Activated CD8-positive, alpha-beta T cell treated with anti-CD3 and anti-CD28 coated beads, Interleukin-2, amount 10 ng/mL, durations not matched to agents 7 days and 5 days (primary cell): Measurements from ENCODE around the gene PRKCZ. TPM values are rescaled to one million over a fixed set of nuclear protein-coding genes. Genes with fewer than 3 reads are reported as not detected.
A peak's percentile ranks its signal among the peaks of the same experiment; 100 is the strongest.
"Not testable (repeated sequence)": the region's sequence is repeated elsewhere in the genome, so short reads cannot be mapped to it uniquely, and the experiment has no call there.

Source experiments
- ATAC-seq: fragments of 150-1000 bp; cut with Tn5 transposase; one replicate; pipeline ENCODE4 v1.10.0; 2021; ENCODE audit warnings: moderate library complexity
- CTCF ChIA-PET: fragments of 350-600 bp; sonication (Branson Sonifier 250); formaldehyde crosslinking; loops from one replicate; lab custom pipeline; 2021; ENCODE audit warnings: antibody characterized with exemption; lab: Charles Lee
- POLR2A ChIA-PET: fragments of 350-600 bp; sonication (Branson Sonifier 250); formaldehyde crosslinking; loops from one replicate; lab custom pipeline; 2021; ENCODE audit warnings: antibody characterized with exemption; lab: Charles Lee
- DNase-seq: peaks from one replicate; pipeline ENCODE4 v3.0.0-alpha.2; 2020
- H3K27ac Mint-ChIP-seq: one replicate; pipeline ENCODE4 v1.8.0; 2021; ENCODE audit warnings: mild to moderate bottlenecking, mixed read lengths
- H3K27me3 Mint-ChIP-seq: one replicate; pipeline ENCODE4 v1.8.0; 2021; ENCODE audit warnings: low read depth, mixed read lengths
- H3K36me3 Mint-ChIP-seq: one replicate; pipeline ENCODE4 v1.8.0; 2021; ENCODE audit warnings: low read depth, mixed read lengths
- H3K4me1 Mint-ChIP-seq: one replicate; pipeline ENCODE4 v1.8.0; 2021; ENCODE audit warnings: low read depth, mixed read lengths
- H3K4me3 Mint-ChIP-seq: one replicate; pipeline ENCODE4 v1.8.0; 2021; ENCODE audit warnings: mild to moderate bottlenecking, mixed read lengths
- H3K9me3 Mint-ChIP-seq: one replicate; pipeline ENCODE4 v1.8.0; 2022; ENCODE audit warnings: mixed read lengths; ENCODE audit not compliant: insufficient read depth
- total RNA-seq, 2 experiments: library from RNA; stranded (reverse); gene quantifications; one replicate each; pipeline ENCODE4 v1.2.3, GENCODE V29; 2021

The PRKCZ gene
- total RNA-seq, 2 experiments from 2014 or later = 11.4 to 12.9 TPM

- H3K27ac Mint-ChIP-seq = peak overlapping the region; percentile 78
- ChIA-PET CTCF (interaction anchor here (0.9 to 2.0 kb wide), 6 partner anchors 18 to 88 kb away, joined by 4 to 24 read pairs (median 5); partner anchors contain the start of gene FAAP20), POLR2A (interaction anchor here (0.5 kb wide), 1 partner anchor 17 kb away, joined by 3 read pairs; no protein-coding TSS in a partner anchor)
Measured at GRCh38 chr1:2133039-2133878, 83.0 kb downstream of the PRKCZ start.

GRCh38 chr1:2133879-2134215 lies 83.6 kb downstream of the PRKCZ start:
- Mint-ChIP-seq H3K27ac (peak overlapping the region; percentile 78), H3K36me3 (no peaks in the 10 kb centered on the region), H3K4me3 (no peak overlapping the region), H3K9me3 (no peaks in the 10 kb centered on the region), H3K27me3 (no peaks in the 10 kb centered on the region), H3K4me1 (peaks cover 23% of the 10 kb centered on the region)
- ATAC-seq (no peak), DNase-seq (no peak)
- ChIA-PET CTCF (interaction anchor here (0.9 to 2.0 kb wide), 4 partner anchors 19 to 89 kb away, joined by 4 to 24 read pairs (median 4); partner anchors contain the start of gene FAAP20), POLR2A (no interaction called here)

More at GRCh38 chr1:2133039-2133878, 83.0 kb downstream of the PRKCZ start:
- Mint-ChIP-seq H3K4me1 (peaks cover 23% of the 10 kb centered on the region), H3K36me3 (no peaks in the 10 kb centered on the region), H3K4me3 (peak overlapping the region; percentile 65), H3K27me3 (no peaks in the 10 kb centered on the region), H3K9me3 (no peaks in the 10 kb centered on the region)
- DNase-seq (peak; percentile 98), ATAC-seq (peak; percentile 94)

GRCh38 chr1:2134266-2134620 lies 84.0 kb downstream of the PRKCZ start:
- ChIA-PET CTCF (no interaction called here), POLR2A (no interaction called here)
- H3K4me3 Mint-ChIP-seq = no peak overlapping the region
- no peaks in the 10 kb centered on the region for H3K9me3 Mint-ChIP-seq
- peaks cover 23% of the 10 kb centered on the region for H3K4me1 Mint-ChIP-seq
- H3K27ac Mint-ChIP-seq = no peak overlapping the region
- no peaks in the 10 kb centered on the region for H3K36me3 Mint-ChIP-seq
- ATAC-seq (no peak), DNase-seq (no peak)
- H3K27me3 Mint-ChIP-seq = no peaks in the 10 kb centered on the region

GRCh38 chr1:2134621-2135307 lies 84.6 kb downstream of the PRKCZ start:
- Mint-ChIP-seq H3K4me3 (no peak overlapping the region), H3K4me1 (peaks cover 25% of the 10 kb centered on the region), H3K27ac (no peak overlapping the region), H3K9me3 (no peaks in the 10 kb centered on the region), H3K27me3 (no peaks in the 10 kb centered on the region), H3K36me3 (no peaks in the 10 kb centered on the region)
- no peak for ATAC-seq
- ChIA-PET POLR2A (interaction anchor here (0.6 kb wide), 1 partner anchor 14 kb away, joined by 3 read pairs; no protein-coding TSS in a partner anchor), CTCF (no interaction called here)
- no peak for DNase-seq

- DNase-seq (no peak), ATAC-seq (no peak)
- POLR2A ChIA-PET = interaction anchor here (0.6 kb wide), 1 partner anchor 13 kb away, joined by 3 read pairs; no protein-coding TSS in a partner anchor
- Mint-ChIP-seq H3K27ac (no peak overlapping the region), H3K36me3 (no peaks in the 10 kb centered on the region), H3K27me3 (no peaks in the 10 kb centered on the region), H3K4me3 (no peak overlapping the region), H3K4me1 (peaks cover 32% of the 10 kb centered on the region), H3K9me3 (no peaks in the 10 kb centered on the region)
- CTCF ChIA-PET = no interaction called here
Measured at GRCh38 chr1:2135441-2135841, 85.2 kb downstream of the PRKCZ start.

- CTCF ChIA-PET = no interaction called here
- H3K27ac Mint-ChIP-seq = no peak overlapping the region
Measured at GRCh38 chr1:2135941-2136340, 85.7 kb downstream of the PRKCZ start.

GRCh38 chr1:2136386-2137235 lies 86.4 kb downstream of the PRKCZ start:
- CTCF ChIA-PET = interaction anchor here (4.6 kb wide), 1 partner anchor 38 kb away, joined by 36 read pairs; no protein-coding TSS in a partner anchor
- Mint-ChIP-seq H3K4me3 (no peak overlapping the region), H3K27ac (no peak overlapping the region), H3K36me3 (no peaks in the 10 kb centered on the region), H3K27me3 (no peaks in the 10 kb centered on the region), H3K9me3 (no peaks in the 10 kb centered on the region), H3K4me1 (peaks cover 33% of the 10 kb centered on the region)
- POLR2A ChIA-PET = no interaction called here
- no peak for ATAC-seq
- no peak for DNase-seq

More at GRCh38 chr1:2135941-2136340, 85.7 kb downstream of the PRKCZ start:
- no peaks in the 10 kb centered on the region for H3K36me3 Mint-ChIP-seq
- H3K27me3 Mint-ChIP-seq = no peaks in the 10 kb centered on the region
- H3K4me1 Mint-ChIP-seq = peaks cover 33% of the 10 kb centered on the region
- H3K9me3 Mint-ChIP-seq = no peaks in the 10 kb centered on the region
- no peak overlapping the region for H3K4me3 Mint-ChIP-seq
- POLR2A ChIA-PET = no interaction called here
- DNase-seq = no peak
- ATAC-seq = no peak

GRCh38 chr1:2137257-2138121 lies 87.3 kb downstream of the PRKCZ start:
- no peak overlapping the region for H3K4me3 Mint-ChIP-seq
- POLR2A ChIA-PET = no interaction called here
- H3K36me3 Mint-ChIP-seq = no peaks in the 10 kb centered on the region
- H3K4me1 Mint-ChIP-seq = peaks cover 32% of the 10 kb centered on the region
- DNase-seq (peak; percentile 42), ATAC-seq (no peak)
- CTCF ChIA-PET = interaction anchor here (4.6 kb wide), 1 partner anchor 37 kb away, joined by 36 read pairs; no protein-coding TSS in a partner anchor
- H3K9me3 Mint-ChIP-seq = no peaks in the 10 kb centered on the region
- no peaks in the 10 kb centered on the region for H3K27me3 Mint-ChIP-seq
- peak overlapping the region; percentile 24 for H3K27ac Mint-ChIP-seq

GRCh38 chr1:2139156-2139555 lies 88.9 kb downstream of the PRKCZ start:
- H3K27ac Mint-ChIP-seq, H3K4me3 Mint-ChIP-seq, POLR2A ChIA-PET, H3K27me3 Mint-ChIP-seq, ATAC-seq, H3K9me3 Mint-ChIP-seq, H3K36me3 Mint-ChIP-seq, DNase-seq: not testable (repeated sequence)
- peaks cover 27% of the 10 kb centered on the region for H3K4me1 Mint-ChIP-seq
- CTCF ChIA-PET = interaction anchor here (0.7 to 4.6 kb wide), 11 partner anchors 9 to 277 kb away, joined by 3 to 59 read pairs (median 9); no protein-coding TSS in a partner anchor

GRCh38 chr1:2141025-2141424 lies 90.8 kb downstream of the PRKCZ start:
- H3K36me3 Mint-ChIP-seq = no peaks in the 10 kb centered on the region
- H3K27ac Mint-ChIP-seq = no peak overlapping the region
- no peak overlapping the region for H3K4me3 Mint-ChIP-seq

More at GRCh38 chr1:2141025-2141424, 90.8 kb downstream of the PRKCZ start:
- ATAC-seq (no peak), DNase-seq (no peak)
- H3K9me3 Mint-ChIP-seq = no peaks in the 10 kb centered on the region
- POLR2A ChIA-PET = no interaction called here
- no peaks in the 10 kb centered on the region for H3K27me3 Mint-ChIP-seq
- peaks cover 32% of the 10 kb centered on the region for H3K4me1 Mint-ChIP-seq
- CTCF ChIA-PET = interaction anchor here (0.7 to 4.6 kb wide), 10 partner anchors 9 to 181 kb away, joined by 3 to 59 read pairs (median 4); no protein-coding TSS in a partner anchor
